Mesothelial cell of epicardium (in vitro differentiated cells): ENCODE results near the gene PDE7B. TPM values are rescaled to one million over a fixed set of nuclear protein-coding genes. Genes with fewer than 3 reads are reported as not detected.

Source experiments
- DNase-seq, 2 experiments: peaks; one replicate each; pipeline ENCODE4 v3.0.0; 2021; ENCODE audit warnings: low spot score in 2 of 2; ENCODE audit not compliant: unreplicated experiment in 2 of 2
- H3K27ac Mint-ChIP-seq: 2 replicates; pipeline ENCODE4 v1.8.0; 2021; ENCODE audit warnings: mixed read lengths
- H3K27me3 Mint-ChIP-seq: 2 replicates; pipeline ENCODE4 v1.8.0; 2021; ENCODE audit warnings: low read depth, mixed read lengths
- H3K36me3 Mint-ChIP-seq: 2 replicates; pipeline ENCODE4 v1.8.0; 2021; ENCODE audit warnings: mixed read lengths
- H3K4me1 Mint-ChIP-seq: 2 replicates; pipeline ENCODE4 v1.8.0; 2021; ENCODE audit warnings: mixed read lengths
- H3K4me3 Mint-ChIP-seq: 2 replicates; pipeline ENCODE4 v1.8.0; 2021; ENCODE audit warnings: mild to moderate bottlenecking, moderate library complexity, mixed read lengths
- H3K9me3 Mint-ChIP-seq: 2 replicates; pipeline ENCODE4 v1.8.0; 2021; ENCODE audit warnings: mixed read lengths
- CTCF ChIP-seq: fragments of 200-600 bp; sonication (generic); IDR thresholded peaks from one replicate; pipeline ENCODE4 v1.5.0; 2021; ENCODE audit warnings: antibody characterized with exemption; ENCODE audit not compliant: unreplicated experiment
- total RNA-seq: library from RNA; stranded (reverse); gene quantifications from 3 replicates; pipeline ENCODE4 v1.2.1, GENCODE V29; 2021

Gene PDE7B
- total RNA-seq, 1 donor from 2014 or later, result 18.2 TPM

- H3K36me3 Mint-ChIP-seq, result no peaks in the 10 kb centered on the region
- peak overlapping the region; percentile 71 for H3K27ac Mint-ChIP-seq
- H3K9me3 Mint-ChIP-seq, result no peaks in the 10 kb centered on the region
- H3K4me1 Mint-ChIP-seq, result peaks cover 42% of the 10 kb centered on the region
- DNase-seq, result no peak
- no peak overlapping the region for H3K4me3 Mint-ChIP-seq
- no peaks in the 10 kb centered on the region for H3K27me3 Mint-ChIP-seq
- no peak for TF ChIP-seq CTCF
These were observed 164.0 kb downstream of the PDE7B start for GRCh38 chr6:136015531-136015930.

- H3K9me3 Mint-ChIP-seq, result no peaks in the 10 kb centered on the region
- H3K27me3 Mint-ChIP-seq, result no peaks in the 10 kb centered on the region
- DNase-seq, result no peak
- H3K4me3 Mint-ChIP-seq, result no peak overlapping the region
- TF ChIP-seq CTCF, result no peak
- peaks cover 36% of the 10 kb centered on the region for H3K4me1 Mint-ChIP-seq
- H3K27ac Mint-ChIP-seq, result no peak overlapping the region
- H3K36me3 Mint-ChIP-seq, result no peaks in the 10 kb centered on the region
These were observed 165.0 kb downstream of the PDE7B start for GRCh38 chr6:136016228-136017225.

- Mint-ChIP-seq H3K4me3 (no peak overlapping the region), H3K27me3 (no peaks in the 10 kb centered on the region), H3K36me3 (no peaks in the 10 kb centered on the region), H3K9me3 (no peaks in the 10 kb centered on the region), H3K27ac (no peak overlapping the region), H3K4me1 (peaks cover 3% of the 10 kb centered on the region)
- no peak for TF ChIP-seq CTCF
- no peak for DNase-seq
These were observed 169.2 kb downstream of the PDE7B start for GRCh38 chr6:136020691-136021090.

GRCh38 chr6:136022224-136022874 is 170.8 kb downstream of the PDE7B start:
- no peaks in the 10 kb centered on the region for H3K27me3 Mint-ChIP-seq

GRCh38 chr6:136024711-136025110 is 173.2 kb downstream of the PDE7B start:
- H3K4me1 Mint-ChIP-seq, result peaks cover 4% of the 10 kb centered on the region
- H3K27me3 Mint-ChIP-seq, result no peaks in the 10 kb centered on the region
- no peaks in the 10 kb centered on the region for H3K36me3 Mint-ChIP-seq
- TF ChIP-seq CTCF, result no peak
- no peaks in the 10 kb centered on the region for H3K9me3 Mint-ChIP-seq
- no peak for DNase-seq
- no peak overlapping the region for H3K4me3 Mint-ChIP-seq
- no peak overlapping the region for H3K27ac Mint-ChIP-seq

More at GRCh38 chr6:136022224-136022874, 170.8 kb downstream of the PDE7B start:
- Mint-ChIP-seq H3K9me3 (no peaks in the 10 kb centered on the region), H3K4me1 (peaks cover 1% of the 10 kb centered on the region), H3K36me3 (no peaks in the 10 kb centered on the region), H3K27ac (no peak overlapping the region), H3K4me3 (no peak overlapping the region)
- no peak for TF ChIP-seq CTCF
- DNase-seq, result no peak
